K562 (cell line): Measurements from ENCODE around the gene PINK1. TPM values are rescaled to one million over a fixed set of nuclear protein-coding genes. Genes with fewer than 3 reads are reported as not detected.

Experiments used
- ATAC-seq: fragments of 200-7000 bp; cut with Tn5 transposase; 3 replicates; pipeline ENCODE4 v1.9.1; 2020; ENCODE audit warnings: moderate library complexity
- BruUV-seq: library from RNA; stranded (reverse); fragments of 400-500 nt; replicated peaks from 2 replicates; lab custom pipeline; 2021; lab: Mats Ljungman, UMichigan
- CTCF ChIA-PET: fragments of 300-600 bp; formaldehyde crosslinking; extraction: SDS; loops from one replicate; lab custom pipeline; 2021; ENCODE audit warnings: low intra/inter-chr PET ratio; lab: Yijun Ruan, JAX
- POLR2A ChIA-PET: fragments of 300-600, 350-650 bp; sonication (Branson Sonifier 250); formaldehyde crosslinking; extraction: SDS; loops from one replicate; lab custom pipeline; 2021; ENCODE audit warnings: antibody characterized with exemption, inconsistent platforms; lab: Yijun Ruan, JAX
- DNase-seq, 4 experiments: peaks; one replicate each; pipeline versions ENCODE4 v3.0.0 to v3.0.0-alpha.2; 2011 to 2018; ENCODE audit warnings: low spot score in 3 of 4, mixed read lengths in 3 of 4; ENCODE audit errors: extremely low read depth in 1 of 4
- FAIRE-seq: peaks from 2 replicates; lab custom pipeline; 2011; peaks lifted over from hg19 to GRCh38; lab: Jason Lieb, UNC
- H2AFZ ChIP-seq: 2 replicates; pipeline ENCODE4 v1.6.0; 2011; ENCODE audit warnings: low read depth, low read length, control low read depth, inconsistent platforms
- H3K27ac ChIP-seq: fragments of 200-600 bp; 3 replicates; pipeline ENCODE4 v1.8.0; 2011; ENCODE audit warnings: low read depth, mild to moderate bottlenecking, control low read depth, inconsistent platforms, low read length, moderate library complexity, mixed read lengths; ENCODE audit errors: extremely low read depth
- H3K27me3 ChIP-seq, 2 experiments: fragments of 300-600 bp in 1 of 2; 2 replicates in 1 of 2; 3 replicates in 1 of 2; pipeline versions ENCODE4 v1.6.0 to v1.8.0; 2011; ENCODE audit warnings: inconsistent platforms in 2 of 2, low read length in 2 of 2, mild to moderate bottlenecking in 1 of 2, mixed read lengths in 1 of 2, moderate library complexity in 1 of 2; ENCODE audit not compliant: control insufficient read depth in 2 of 2, insufficient read depth in 2 of 2
- H3K36me3 ChIP-seq: fragments of 300-600 bp; 3 replicates; pipeline ENCODE4 v1.8.0; 2011; ENCODE audit warnings: mild to moderate bottlenecking, low read length, inconsistent platforms; ENCODE audit not compliant: control insufficient read depth, insufficient read depth
- H3K4me1 ChIP-seq, 2 experiments: fragments of 200-600 bp in 1 of 2; replicated peaks in 1 of 2; 2 replicates in 1 of 2; 3 replicates in 1 of 2; pipeline versions ENCODE4 v1.5.1 to v1.8.0; 2011; ENCODE audit warnings: inconsistent platforms in 2 of 2, low read length in 2 of 2, mild to moderate bottlenecking in 1 of 2, mixed read lengths in 1 of 2, moderate library complexity in 1 of 2; ENCODE audit not compliant: control insufficient read depth in 2 of 2, insufficient read depth in 2 of 2
- H3K4me2 ChIP-seq: 2 replicates; pipeline ENCODE4 v1.6.1; 2011; ENCODE audit warnings: low read length, control low read depth, inconsistent platforms, mixed read lengths; ENCODE audit not compliant: insufficient read depth
- H3K4me3 ChIP-seq: fragments of 200-600 bp; sonication (generic), shearing (Covaris generic); 2 replicates; pipeline ENCODE4 v1.5.1; 2016; ENCODE audit warnings: control low read depth, inconsistent platforms
- H3K79me2 ChIP-seq: fragments of 200-600 bp; 3 replicates; pipeline ENCODE4 v1.8.0; 2011; ENCODE audit warnings: low read length, inconsistent platforms; ENCODE audit not compliant: control insufficient read depth, insufficient read depth
- H3K9ac ChIP-seq, 2 experiments: 2 replicates each; pipeline versions ENCODE4 v1.6.0 to v1.6.1; 2011; ENCODE audit warnings: low read depth in 2 of 2, low read length in 2 of 2, control low read depth in 1 of 2, inconsistent platforms in 1 of 2, mild to moderate bottlenecking in 1 of 2, mixed read lengths in 1 of 2; ENCODE audit not compliant: insufficient read depth in 1 of 2
- H3K9me1 ChIP-seq: one replicate; pipeline ENCODE4 v1.6.0; 2011; ENCODE audit warnings: inconsistent platforms, mild to moderate bottlenecking, low read length, moderate library complexity; ENCODE audit not compliant: control insufficient read depth, insufficient read depth
- H3K9me3 ChIP-seq: replicated peaks from 2 replicates; pipeline ENCODE4 v1.5.1; 2011; ENCODE audit warnings: low read depth, low read length, inconsistent platforms; ENCODE audit not compliant: control insufficient read depth, insufficient read depth
- H4K20me1 ChIP-seq: replicated peaks from 2 replicates; pipeline ENCODE4 v1.6.1; 2011; ENCODE audit warnings: low read length, inconsistent platforms, mixed read lengths; ENCODE audit not compliant: control insufficient read depth, insufficient read depth
- FOXK2 ChIP-seq, 2 experiments: fragments of 450-650 bp; IDR thresholded peaks in 1 of 2; conservative IDR thresholded peaks in 1 of 2; 2 replicates each; pipeline ENCODE4 v1.6.1; 2016; ENCODE audit warnings: low read depth in 2 of 2, mild to moderate bottlenecking in 1 of 2
- HOXB6 ChIP-seq: fragments of 250-450 bp; sonication (Bioruptor Pico); IDR thresholded peaks from 2 replicates; pipeline ENCODE4 v1.5.1; 2022; ENCODE audit warnings: mild to moderate bottlenecking, borderline replicate concordance
- MECOM ChIP-seq: fragments of 250-450 bp; sonication (Bioruptor Pico); IDR thresholded peaks from 2 replicates; pipeline ENCODE4 v1.8.0; 2022; ENCODE audit warnings: inconsistent platforms
- MEIS2 ChIP-seq: fragments of 450-650 bp; IDR thresholded peaks from 2 replicates; pipeline ENCODE4 v1.6.1; 2014; ENCODE audit warnings: mild to moderate bottlenecking; ENCODE audit not compliant: partially characterized antibody
- RCOR1 ChIP-seq, 2 experiments: IDR thresholded peaks; 2 replicates each; pipeline ENCODE4 v1.6.1; 2012; ENCODE audit warnings: low read depth in 2 of 2, low read length in 2 of 2, borderline replicate concordance in 1 of 2, improper control_type of control experiment in 1 of 2
- WGBS: fragments of 100-300 bp; shearing (Covaris generic); methylation state at CpG from one replicate; pipeline ENCODE4 v1.1.6; 2016; ENCODE audit warnings: low coverage, mixed read lengths; ENCODE audit not compliant: insufficient coverage; ENCODE audit errors: missing lambda C conversion rate; 5-methylcytosine and 5-hydroxymethylcytosine counted together
- in situ Hi-C: fragments of 300-500 bp; cut with MboI; formaldehyde crosslinking; loops from 4 replicates; pipeline ENCODE4 v1.15.0; 2018; ENCODE audit warnings: inconsistent platforms, mixed read lengths
- intact Hi-C: fragments of 100-400 bp; cut with micrococcal nuclease; formaldehyde crosslinking; loops from 2 replicates; pipeline ENCODE4 v1.14.2; 2022
- polyA plus RNA-seq, 8 experiments: library from polyadenylated mRNA; depleted of rRNA in 4 of 8; stranded (reverse) in 5 of 8; unstranded in 3 of 8; fragments of >200 nt; fragmentation: Nextera tagmentation in 2 of 8; fragmentation: Illumina TruSeq in 1 of 8; extraction: Ambion mirVana in 2 of 8; extraction: Trizol in 1 of 8; gene quantifications; 2 replicates each; pipeline versions ENCODE4 v1.2.1 to v1.2.3, GENCODE V29; 2011 to 2014; ENCODE audit warnings: inconsistent platforms in 1 of 8, missing spikeins in 1 of 8
- total RNA-seq, 7 experiments: library from RNA; depleted of rRNA in 6 of 7; stranded (reverse); fragments of >200 nt in 6 of 7; fragmentation: Illumina TruSeq in 2 of 7; extraction: Trizol in 2 of 7; gene quantifications; 2 replicates each; pipeline versions ENCODE4 v1.2.1 to v1.2.3, GENCODE V29; 2011 to 2021; ENCODE audit warnings: low replicate concordance in 1 of 7
- TF ChIP-seq, protein P1 (sequence below): fragments of 450-650 bp; IDR thresholded peaks from 2 replicates; pipeline ENCODE4 v1.7.1; 2018; ENCODE audit warnings: mild to moderate bottlenecking, low read depth; ENCODE audit not compliant: partially characterized antibody
- TF ChIP-seq, protein P2 (sequence below): fragments of 450-650 bp; formaldehyde crosslinking; IDR thresholded peaks from 2 replicates; pipeline ENCODE4 v1.4.0; 2020; ENCODE audit warnings: mild to moderate bottlenecking, moderate library complexity
- TF ChIP-seq, protein P3 (sequence below), 2 experiments: fragments of 450-650 bp; formaldehyde crosslinking in 1 of 2; IDR thresholded peaks; 2 replicates each; pipeline versions ENCODE4 v1.4.0 to v1.6.1; 2014 to 2020; ENCODE audit warnings: mild to moderate bottlenecking in 2 of 2, borderline replicate concordance in 1 of 2, low read depth in 1 of 2

Gene PINK1
- total and polyA plus RNA-seq, 9 of the 15 experiments (the other 6 are each of a cell fraction or from before 2014, with no cell fraction given): 1.5 to 11.3 (median 6.8) TPM

DNA sequence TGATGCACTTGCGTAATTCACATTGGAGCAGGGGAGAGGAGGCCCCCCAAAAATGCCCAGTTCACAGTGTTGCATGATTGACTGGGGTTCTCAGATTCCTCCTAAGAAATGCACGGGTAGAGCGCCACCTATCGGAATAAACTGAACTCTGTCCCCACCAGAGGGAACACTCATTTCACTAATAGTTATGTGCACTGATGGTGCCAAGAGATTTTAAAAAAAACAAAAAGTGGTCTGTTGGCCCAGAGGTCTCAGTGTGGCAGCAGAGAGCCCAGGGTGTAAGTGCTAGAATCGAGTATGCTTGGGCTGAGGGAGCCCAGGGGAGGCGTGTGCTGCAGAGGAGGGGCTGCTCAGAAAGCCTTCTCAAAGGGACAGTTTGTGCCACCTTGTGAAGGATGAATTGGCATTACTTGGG lies 6.9 kb downstream of the PINK1 start:
- H3K9ac ChIP-seq: no peak overlapping the region
- no TSS peak for BruUV-seq
- peak; percentile 70 to 78 (median 74) for DNase-seq
- peaks cover 16% of the 10 kb centered on the region for H4K20me1 ChIP-seq
- peak; percentile 87 for FAIRE-seq
- no peak overlapping the region for H3K27ac ChIP-seq
- in situ Hi-C loops: no loop called here
- H3K79me2 ChIP-seq: no peaks in the 10 kb centered on the region
- no peak overlapping the region for H2AFZ ChIP-seq
- ChIA-PET CTCF (interaction anchor here (0.6 to 3.4 kb wide), 4 partner anchors 19 to 119 kb away, joined by 3 to 35 read pairs (median 10); no protein-coding TSS in a partner anchor), POLR2A (interaction anchor here (0.7 kb wide), 1 partner anchor 946 kb away, joined by 3 read pairs; no protein-coding TSS in a partner anchor)
- intact Hi-C loops: loop anchor here (1.0 kb wide), 2 partner anchors 65 to 118 kb away; no protein-coding TSS in a partner anchor
- no peak overlapping the region for H3K4me3 ChIP-seq
- WGBS: 14% methylated on average over 6 of the region's 6 CpGs
- H3K27me3 ChIP-seq: peaks cover 2 to 10% of the 10 kb centered on the region in 2 experiments; a peak in 3 of 5 replicates
- H3K36me3 ChIP-seq: no peaks in the 10 kb centered on the region
- H3K9me1 ChIP-seq: no peaks in the 10 kb centered on the region
- no peak overlapping the region for H3K4me2 ChIP-seq
- peaks cover 0 to 8% of the 10 kb centered on the region in 2 experiments; a peak in 2 of 5 replicates for H3K4me1 ChIP-seq
- H3K9me3 ChIP-seq: no peaks in the 10 kb centered on the region
- ATAC-seq: peak; percentile 90
- TF ChIP-seq, protein P1, sequence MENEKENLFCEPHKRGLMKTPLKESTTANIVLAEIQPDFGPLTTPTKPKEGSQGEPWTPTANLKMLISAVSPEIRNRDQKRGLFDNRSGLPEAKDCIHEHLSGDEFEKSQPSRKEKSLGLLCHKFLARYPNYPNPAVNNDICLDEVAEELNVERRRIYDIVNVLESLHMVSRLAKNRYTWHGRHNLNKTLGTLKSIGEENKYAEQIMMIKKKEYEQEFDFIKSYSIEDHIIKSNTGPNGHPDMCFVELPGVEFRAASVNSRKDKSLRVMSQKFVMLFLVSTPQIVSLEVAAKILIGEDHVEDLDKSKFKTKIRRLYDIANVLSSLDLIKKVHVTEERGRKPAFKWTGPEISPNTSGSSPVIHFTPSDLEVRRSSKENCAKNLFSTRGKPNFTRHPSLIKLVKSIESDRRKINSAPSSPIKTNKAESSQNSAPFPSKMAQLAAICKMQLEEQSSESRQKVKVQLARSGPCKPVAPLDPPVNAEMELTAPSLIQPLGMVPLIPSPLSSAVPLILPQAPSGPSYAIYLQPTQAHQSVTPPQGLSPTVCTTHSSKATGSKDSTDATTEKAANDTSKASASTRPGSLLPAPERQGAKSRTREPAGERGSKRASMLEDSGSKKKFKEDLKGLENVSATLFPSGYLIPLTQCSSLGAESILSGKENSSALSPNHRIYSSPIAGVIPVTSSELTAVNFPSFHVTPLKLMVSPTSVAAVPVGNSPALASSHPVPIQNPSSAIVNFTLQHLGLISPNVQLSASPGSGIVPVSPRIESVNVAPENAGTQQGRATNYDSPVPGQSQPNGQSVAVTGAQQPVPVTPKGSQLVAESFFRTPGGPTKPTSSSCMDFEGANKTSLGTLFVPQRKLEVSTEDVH: peak; percentile 17
- TF ChIP-seq, protein P2, sequence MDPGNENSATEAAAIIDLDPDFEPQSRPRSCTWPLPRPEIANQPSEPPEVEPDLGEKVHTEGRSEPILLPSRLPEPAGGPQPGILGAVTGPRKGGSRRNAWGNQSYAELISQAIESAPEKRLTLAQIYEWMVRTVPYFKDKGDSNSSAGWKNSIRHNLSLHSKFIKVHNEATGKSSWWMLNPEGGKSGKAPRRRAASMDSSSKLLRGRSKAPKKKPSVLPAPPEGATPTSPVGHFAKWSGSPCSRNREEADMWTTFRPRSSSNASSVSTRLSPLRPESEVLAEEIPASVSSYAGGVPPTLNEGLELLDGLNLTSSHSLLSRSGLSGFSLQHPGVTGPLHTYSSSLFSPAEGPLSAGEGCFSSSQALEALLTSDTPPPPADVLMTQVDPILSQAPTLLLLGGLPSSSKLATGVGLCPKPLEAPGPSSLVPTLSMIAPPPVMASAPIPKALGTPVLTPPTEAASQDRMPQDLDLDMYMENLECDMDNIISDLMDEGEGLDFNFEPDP: no peak
- TF ChIP-seq MEIS2 (peak; percentile 35), RCOR1 (IDR thresholded peaks at IDR 0.05; ENCODE audit: borderline replicate concordance in 1 of 2, low read depth in 2 of 2, low read length in 2 of 2) (peak in 1 of 2 experiments; percentile 41; a peak in 1 of 4 replicates), HOXB6 (CRISPR knock-in tag) (0 out of 2 replicates have a peak, but pooled peaks have one; percentile 4), MECOM (CRISPR knock-in tag) (peak; percentile 25; the same call in 1 of the 2 replicates), FOXK2 (conservative IDR thresholded peaks at IDR 0.05 in 1 of 2, IDR thresholded peaks at IDR 0.05 in 1 of 2; ENCODE audit: low read depth in 2 of 2) (no peak)
- TF ChIP-seq, protein P3, sequence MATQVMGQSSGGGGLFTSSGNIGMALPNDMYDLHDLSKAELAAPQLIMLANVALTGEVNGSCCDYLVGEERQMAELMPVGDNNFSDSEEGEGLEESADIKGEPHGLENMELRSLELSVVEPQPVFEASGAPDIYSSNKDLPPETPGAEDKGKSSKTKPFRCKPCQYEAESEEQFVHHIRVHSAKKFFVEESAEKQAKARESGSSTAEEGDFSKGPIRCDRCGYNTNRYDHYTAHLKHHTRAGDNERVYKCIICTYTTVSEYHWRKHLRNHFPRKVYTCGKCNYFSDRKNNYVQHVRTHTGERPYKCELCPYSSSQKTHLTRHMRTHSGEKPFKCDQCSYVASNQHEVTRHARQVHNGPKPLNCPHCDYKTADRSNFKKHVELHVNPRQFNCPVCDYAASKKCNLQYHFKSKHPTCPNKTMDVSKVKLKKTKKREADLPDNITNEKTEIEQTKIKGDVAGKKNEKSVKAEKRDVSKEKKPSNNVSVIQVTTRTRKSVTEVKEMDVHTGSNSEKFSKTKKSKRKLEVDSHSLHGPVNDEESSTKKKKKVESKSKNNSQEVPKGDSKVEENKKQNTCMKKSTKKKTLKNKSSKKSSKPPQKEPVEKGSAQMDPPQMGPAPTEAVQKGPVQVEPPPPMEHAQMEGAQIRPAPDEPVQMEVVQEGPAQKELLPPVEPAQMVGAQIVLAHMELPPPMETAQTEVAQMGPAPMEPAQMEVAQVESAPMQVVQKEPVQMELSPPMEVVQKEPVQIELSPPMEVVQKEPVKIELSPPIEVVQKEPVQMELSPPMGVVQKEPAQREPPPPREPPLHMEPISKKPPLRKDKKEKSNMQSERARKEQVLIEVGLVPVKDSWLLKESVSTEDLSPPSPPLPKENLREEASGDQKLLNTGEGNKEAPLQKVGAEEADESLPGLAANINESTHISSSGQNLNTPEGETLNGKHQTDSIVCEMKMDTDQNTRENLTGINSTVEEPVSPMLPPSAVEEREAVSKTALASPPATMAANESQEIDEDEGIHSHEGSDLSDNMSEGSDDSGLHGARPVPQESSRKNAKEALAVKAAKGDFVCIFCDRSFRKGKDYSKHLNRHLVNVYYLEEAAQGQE (IDR thresholded peaks at IDR 0.05; ENCODE audit: borderline replicate concordance): peak; percentile 75; the same call in 1 of the 2 replicates
- TF ChIP-seq, protein P3 (CRISPR knock-in tag; IDR thresholded peaks at IDR 0.05; ENCODE audit: low read depth): no peak
